PC-3 (cell line): ENCODE data around the gene EXO1. TPM values are rescaled to one million over a fixed set of nuclear protein-coding genes. Genes with fewer than 3 reads are reported as not detected.
"Not testable (repeated sequence)": the region's sequence is repeated elsewhere in the genome, so short reads cannot be mapped to it uniquely, and the experiment has no call there.

Source experiments
- ATAC-seq: fragments of 200-7000 bp; cut with Tn5 transposase; 2 replicates; pipeline ENCODE4 v1.9.1; 2020; ENCODE audit warnings: mild to moderate bottlenecking, moderate library complexity
- BruUV-seq: library from RNA; stranded (reverse); fragments of 400-500 nt; replicated peaks from 2 replicates; lab custom pipeline; 2021; lab: Mats Ljungman, UMichigan
- CTCF ChIA-PET: fragments of 300-600 bp; sonication (Branson Sonifier 250); formaldehyde crosslinking; loops from one replicate; lab custom pipeline; 2022; ENCODE audit warnings: antibody characterized with exemption; lab: Charles Lee
- POLR2A ChIA-PET: fragments of 300-600 bp; sonication (Branson Sonifier 250); formaldehyde crosslinking; loops from one replicate; lab custom pipeline; 2022; ENCODE audit warnings: antibody characterized with exemption; ENCODE audit not compliant: unreplicated experiment; lab: Charles Lee
- DNase-seq: peaks from one replicate; pipeline ENCODE4 v3.0.0-alpha.2; 2015
- H2AFZ ChIP-seq: fragments of 300-600 bp; sonication (generic); 2 replicates; pipeline ENCODE4 v1.6.0; 2016; ENCODE audit warnings: antibody characterized with exemption, low read length
- H3F3A ChIP-seq: fragments of 300-600 bp; sonication (generic); one replicate; pipeline ENCODE4 v1.6.0; 2017; ENCODE audit warnings: antibody characterized with exemption, low read length, control low read depth, mild to moderate bottlenecking; ENCODE audit not compliant: unreplicated experiment
- H3K27ac ChIP-seq: fragments of 300-600 bp; sonication (generic); 2 replicates; pipeline ENCODE4 v1.5.1; 2016; ENCODE audit warnings: mild to moderate bottlenecking, low read length
- H3K27me3 ChIP-seq: fragments of 300-600 bp; sonication (generic); 2 replicates; pipeline ENCODE4 v1.6.1; 2016; ENCODE audit warnings: low read length, mixed read lengths
- H3K36me3 ChIP-seq: fragments of 300-600 bp; sonication (generic); 2 replicates; pipeline ENCODE4 v1.6.1; 2016; ENCODE audit warnings: low read depth, mixed run types, low read length, mixed read lengths
- H3K4me1 ChIP-seq: fragments of 300-600 bp; sonication (generic); 2 replicates; pipeline ENCODE4 v1.5.1; 2016; ENCODE audit warnings: low read length; ENCODE audit not compliant: insufficient read depth
- H3K4me2 ChIP-seq: fragments of 300-600 bp; sonication (generic); 2 replicates; pipeline ENCODE4 v1.6.0; 2016; ENCODE audit warnings: low read length
- H3K4me3 ChIP-seq: fragments of 300-600 bp; sonication (generic); 2 replicates; pipeline ENCODE4 v1.5.1; 2016; ENCODE audit warnings: mild to moderate bottlenecking, low read length, mixed read lengths
- H3K79me2 ChIP-seq: fragments of 300-600 bp; sonication (generic); 2 replicates; pipeline ENCODE4 v1.6.1; 2017; ENCODE audit warnings: low read length, mixed read lengths
- H3K9ac ChIP-seq: fragments of 300-600 bp; sonication (generic); 2 replicates; pipeline ENCODE4 v1.6.0; 2016; ENCODE audit warnings: mild to moderate bottlenecking, low read length
- H3K9me2 ChIP-seq: fragments of 300-600 bp; sonication (generic); replicated peaks from 2 replicates; pipeline ENCODE4 v1.6.1; 2016; ENCODE audit warnings: mixed run types, low read length, mixed read lengths
- H3K9me3 ChIP-seq: fragments of 300-600 bp; sonication (generic); 2 replicates; pipeline ENCODE4 v1.6.1; 2016; ENCODE audit warnings: low read length, mixed read lengths
- H4K20me1 ChIP-seq: fragments of 300-600 bp; sonication (generic); 2 replicates; pipeline ENCODE4 v1.6.1; 2016; ENCODE audit warnings: low read length, mixed read lengths
- CTCF ChIP-seq: fragments of 300-600 bp; sonication (generic); conservative IDR thresholded peaks from 2 replicates; pipeline ENCODE4 v1.5.1; 2017; ENCODE audit warnings: antibody characterized with exemption, low read depth, mild to moderate bottlenecking, low read length
- EZH2 ChIP-seq: fragments of 300-600 bp; sonication (generic); IDR thresholded peaks from one replicate; pipeline ENCODE4 v1.6.1; 2017; ENCODE audit warnings: antibody characterized with exemption, mild to moderate bottlenecking, low read length; ENCODE audit not compliant: unreplicated experiment
- EZH2phosphoT487 ChIP-seq: fragments of 300-600 bp; sonication (generic); IDR thresholded peaks from 2 replicates; pipeline ENCODE4 v1.6.1; 2018; ENCODE audit warnings: mild to moderate bottlenecking, antibody characterized with exemption, low read length, borderline replicate concordance
- intact Hi-C: fragments of 100-400 bp; cut with micrococcal nuclease; formaldehyde crosslinking; loops from 2 replicates; pipeline ENCODE4 v1.9.0; 2023
- total RNA-seq: library from RNA; depleted of rRNA; stranded (reverse); fragments of >200 nt; gene quantifications from 2 replicates; pipeline ENCODE4 v1.2.3, GENCODE V29; 2014

Gene EXO1
- total RNA-seq, 1 experiment from 2014 or later, result 41.3 TPM

DNA sequence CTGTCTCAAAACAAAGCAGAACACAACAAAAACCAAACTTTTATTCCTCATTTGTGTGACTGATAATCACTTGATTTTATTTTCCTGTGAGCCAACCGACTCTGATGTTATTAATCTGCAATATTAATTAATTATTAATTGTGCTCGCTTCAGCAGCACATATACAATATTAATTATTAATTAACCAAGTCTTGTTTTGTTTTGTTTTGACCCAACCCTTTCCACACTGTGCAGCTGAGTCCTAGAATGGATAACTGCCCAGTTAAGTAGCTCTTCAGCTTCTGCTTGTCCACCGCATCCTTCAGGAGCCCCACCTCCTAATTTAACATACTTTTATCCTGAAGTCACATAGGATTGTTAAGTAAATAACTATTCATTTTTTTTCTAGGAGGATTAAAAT, 47.4 kb upstream of the EXO1 start:
- no peak for DNase-seq
- CTCF ChIA-PET, result no interaction called here
- Histone ChIP-seq H3K27me3 (no peaks in the 10 kb centered on the region), H2AFZ (no peak overlapping the region), H3K27ac (no peak overlapping the region), H3K4me1 (peaks cover 11% of the 10 kb centered on the region), H4K20me1 (no peaks in the 10 kb centered on the region), H3K9me3 (no peaks in the 10 kb centered on the region), H3K9ac (no peak overlapping the region), H3K79me2 (no peaks in the 10 kb centered on the region), H3K9me2 (no peaks in the 10 kb centered on the region), H3F3A (no peaks in the 10 kb centered on the region), H3K4me3 (no peak overlapping the region), H3K36me3 (no peaks in the 10 kb centered on the region), H3K4me2 (no peak overlapping the region)
- intact Hi-C loops, result no loop called here
- ATAC-seq, result no peak
- TF ChIP-seq CTCF (no peak), EZH2phosphoT487 (no peak), EZH2 (no peak)
- BruUV-seq, result no TSS peak
- POLR2A ChIA-PET, result no interaction called here

DNA sequence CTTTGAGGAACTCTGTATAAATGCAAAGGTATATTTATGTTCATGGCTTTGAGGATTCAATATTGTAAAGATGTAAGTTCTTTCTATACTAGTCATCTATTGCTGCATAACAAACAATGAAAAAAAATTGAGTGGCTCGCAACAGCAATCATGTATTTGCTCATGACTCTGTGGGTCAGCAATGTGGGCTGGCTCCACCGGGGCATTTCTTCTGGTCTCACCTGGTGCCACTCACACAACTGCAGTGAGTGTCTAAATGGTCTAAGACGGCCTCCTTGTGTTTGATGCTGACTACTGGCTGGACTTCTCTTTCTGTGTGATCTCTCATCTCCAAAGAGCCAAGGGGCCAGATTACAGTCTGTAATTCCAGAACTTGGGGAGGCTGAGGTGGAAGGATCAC, 45.1 kb upstream of the EXO1 start:
- intact Hi-C loops, result no loop called here
- TF ChIP-seq EZH2phosphoT487 (no peak), CTCF (peak; percentile 45)
- Histone ChIP-seq H3K9me2 (no peaks in the 10 kb centered on the region), H2AFZ (no peak overlapping the region), H3K9ac (no peak overlapping the region), H3K4me3 (no peak overlapping the region), H3K27me3 (no peaks in the 10 kb centered on the region), H3K4me2 (no peak overlapping the region), H3K4me1 (peaks cover 23% of the 10 kb centered on the region), H3K79me2 (no peaks in the 10 kb centered on the region), H3F3A (no peaks in the 10 kb centered on the region), H3K27ac (no peak overlapping the region), H4K20me1 (no peaks in the 10 kb centered on the region), H3K9me3 (no peaks in the 10 kb centered on the region), H3K36me3 (no peaks in the 10 kb centered on the region)
- BruUV-seq, result no TSS peak
- CTCF ChIA-PET, result no interaction called here
- DNase-seq, result peak; percentile 85
- peak; percentile 59 for ATAC-seq
- POLR2A ChIA-PET, result no interaction called here

DNA sequence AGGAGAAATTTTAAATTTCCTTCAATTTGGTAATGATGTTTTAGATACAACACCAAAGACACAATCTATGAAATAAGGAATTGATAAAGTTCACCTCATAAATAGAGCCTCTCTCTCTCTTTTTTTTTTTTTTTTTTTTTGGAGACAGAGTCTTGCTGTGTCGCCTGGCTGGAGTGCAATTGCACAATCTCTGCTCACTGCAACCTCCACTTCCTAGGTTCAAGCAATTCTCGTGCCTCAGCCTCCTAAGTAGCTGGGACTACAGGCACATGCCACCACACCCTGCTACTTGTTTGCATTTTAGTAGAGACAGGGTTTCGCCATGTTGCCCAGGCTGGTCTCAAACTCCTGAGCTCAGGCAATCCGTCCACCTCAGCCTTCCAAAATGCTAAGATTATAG, 43.3 kb upstream of the EXO1 start:
- H3K27ac ChIP-seq, H3K9me3 ChIP-seq, H3K4me2 ChIP-seq, POLR2A ChIA-PET, H3F3A ChIP-seq, H3K27me3 ChIP-seq, CTCF ChIA-PET, H3K9me2 ChIP-seq, DNase-seq, H4K20me1 ChIP-seq, H3K79me2 ChIP-seq, ATAC-seq, H3K4me3 ChIP-seq, intact Hi-C loops, H3K9ac ChIP-seq, H3K36me3 ChIP-seq, BruUV-seq, H2AFZ ChIP-seq: not testable (repeated sequence)
- peaks cover 23% of the 10 kb centered on the region for H3K4me1 ChIP-seq
